ENCODE measurements around the gene CNTN5.

DNA sequence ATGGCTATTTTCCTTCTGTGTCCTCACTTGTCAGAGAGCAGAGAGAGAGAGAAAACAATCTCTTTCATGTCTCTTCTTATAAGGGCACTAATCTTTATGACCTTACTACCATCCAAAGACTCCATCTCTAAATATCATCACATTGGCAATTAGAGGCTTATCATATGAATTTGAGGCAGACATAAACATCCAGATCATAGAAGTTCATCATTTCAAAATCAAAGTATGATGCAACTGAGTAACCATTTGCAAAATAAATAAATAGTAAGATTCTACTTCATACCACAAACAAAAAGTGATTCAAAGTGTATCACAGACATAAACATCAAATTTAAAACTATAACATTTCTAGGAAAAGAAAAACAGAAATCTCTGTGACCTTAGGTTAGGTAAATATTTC lies 1161.6 kb downstream of the CNTN5 start:
- TF ChIP-seq CTCF (IDR thresholded peaks at IDR 0.05) (no peak), POLR2A (IDR thresholded peaks at IDR 0.05) (no peak)
